ENCODE measurements around the gene TNFRSF1B. TPM values are rescaled to one million over a fixed set of nuclear protein-coding genes. Genes with fewer than 3 reads are reported as not detected.

The TNFRSF1B gene
- total and polyA plus RNA-seq, 3 donors from 2014 or later, result 7.7 to 10.6 (median 8.0) TPM

DNA sequence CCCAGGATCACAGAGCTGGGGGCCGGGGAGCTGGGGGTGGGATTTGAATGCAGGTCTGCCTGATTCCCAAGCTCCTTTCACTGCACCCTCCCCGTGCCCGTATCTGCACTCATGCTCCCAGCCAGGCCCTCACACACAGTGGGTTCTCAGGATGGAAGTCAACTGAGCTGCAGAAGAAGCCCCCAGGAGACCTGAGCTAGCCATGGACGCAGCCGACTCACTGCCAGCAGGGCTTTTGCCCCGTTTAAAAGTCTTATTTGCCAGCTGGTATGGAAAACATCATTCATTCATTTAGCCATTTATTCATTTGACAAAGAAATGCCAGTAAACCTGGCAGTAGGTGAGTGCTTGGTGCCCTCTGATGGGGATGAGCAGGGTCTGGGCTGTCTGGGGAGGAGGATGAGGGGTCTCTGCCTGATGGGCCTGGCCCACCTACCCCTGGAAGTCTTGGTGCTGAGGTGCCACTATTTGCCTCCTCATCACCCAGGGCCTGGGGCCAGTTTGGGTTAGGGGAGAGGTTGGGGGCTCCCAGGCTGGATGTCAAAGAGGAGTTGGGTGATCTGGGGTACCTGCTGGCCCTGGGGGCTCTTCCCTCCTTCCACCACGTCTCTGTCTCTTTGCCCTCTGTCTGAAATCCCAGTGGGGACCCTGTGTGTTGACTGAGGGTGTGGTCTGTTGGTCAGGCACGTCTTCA is 2.8 kb downstream of the TNFRSF1B start:
- peaks cover 2% of the 10 kb centered on the region for H3K4me1 ChIP-seq

DNA sequence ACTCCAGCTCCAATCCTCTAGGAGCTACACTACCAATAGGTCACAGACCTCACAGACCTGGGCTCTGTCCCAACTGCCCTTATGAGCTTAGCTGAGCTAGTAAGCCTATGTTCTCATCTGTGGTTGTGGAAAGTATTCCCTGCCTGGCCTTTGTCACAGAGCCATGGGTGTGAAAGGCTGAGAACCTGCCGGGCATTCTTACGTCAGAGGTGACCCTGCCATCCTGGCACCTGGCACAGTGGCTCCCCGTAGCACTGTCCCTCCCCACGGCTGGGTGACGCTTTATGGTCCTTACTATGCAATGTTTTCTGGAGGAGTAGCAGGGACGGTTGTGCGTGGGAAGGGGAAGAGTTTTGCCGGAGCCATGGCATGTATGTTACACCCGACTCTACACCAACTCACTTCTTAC is 3.5 kb downstream of the TNFRSF1B start:
- no peak for DNase-seq
- Histone ChIP-seq H3K36me3 (ENCODE audit: low read depth, missing control alignments) (no peaks in the 10 kb centered on the region), H3K27me3 (no peaks in the 10 kb centered on the region), H3K4me1 (peaks cover 2% of the 10 kb centered on the region), H3K4me3 (no peak overlapping the region), H3K9me3 (no peaks in the 10 kb centered on the region), H3K27ac (no peak overlapping the region)
- WGBS, 2 donors, result 79 to 94% methylated on average over 7 to 9 of the region's 9 CpGs
- TF ChIP-seq POLR2A (IDR thresholded peaks at IDR 0.05), result no peak
- TF ChIP-seq, protein P1, sequence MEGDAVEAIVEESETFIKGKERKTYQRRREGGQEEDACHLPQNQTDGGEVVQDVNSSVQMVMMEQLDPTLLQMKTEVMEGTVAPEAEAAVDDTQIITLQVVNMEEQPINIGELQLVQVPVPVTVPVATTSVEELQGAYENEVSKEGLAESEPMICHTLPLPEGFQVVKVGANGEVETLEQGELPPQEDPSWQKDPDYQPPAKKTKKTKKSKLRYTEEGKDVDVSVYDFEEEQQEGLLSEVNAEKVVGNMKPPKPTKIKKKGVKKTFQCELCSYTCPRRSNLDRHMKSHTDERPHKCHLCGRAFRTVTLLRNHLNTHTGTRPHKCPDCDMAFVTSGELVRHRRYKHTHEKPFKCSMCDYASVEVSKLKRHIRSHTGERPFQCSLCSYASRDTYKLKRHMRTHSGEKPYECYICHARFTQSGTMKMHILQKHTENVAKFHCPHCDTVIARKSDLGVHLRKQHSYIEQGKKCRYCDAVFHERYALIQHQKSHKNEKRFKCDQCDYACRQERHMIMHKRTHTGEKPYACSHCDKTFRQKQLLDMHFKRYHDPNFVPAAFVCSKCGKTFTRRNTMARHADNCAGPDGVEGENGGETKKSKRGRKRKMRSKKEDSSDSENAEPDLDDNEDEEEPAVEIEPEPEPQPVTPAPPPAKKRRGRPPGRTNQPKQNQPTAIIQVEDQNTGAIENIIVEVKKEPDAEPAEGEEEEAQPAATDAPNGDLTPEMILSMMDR (IDR thresholded peaks at IDR 0.05), result no peak
- intact Hi-C loops (cut with DNase I; ENCODE audit: low total_unique reads), result no loop called here

More for the DNA sequence above, 2.8 kb downstream of the TNFRSF1B start:
- WGBS, 2 donors, result 82 to 87% methylated on average over 8 of the region's 8 CpGs
- Histone ChIP-seq H3K27me3 (no peaks in the 10 kb centered on the region), H3K27ac (no peak overlapping the region), H3K9me3 (no peaks in the 10 kb centered on the region), H3K36me3 (ENCODE audit: low read depth, missing control alignments) (no peaks in the 10 kb centered on the region), H3K4me3 (no peak overlapping the region)
- intact Hi-C loops (cut with DNase I; ENCODE audit: low total_unique reads), result no loop called here
- TF ChIP-seq, protein P1 (IDR thresholded peaks at IDR 0.05), result no peak
- TF ChIP-seq POLR2A (IDR thresholded peaks at IDR 0.05), result no peak
- DNase-seq, result no peak

DNA sequence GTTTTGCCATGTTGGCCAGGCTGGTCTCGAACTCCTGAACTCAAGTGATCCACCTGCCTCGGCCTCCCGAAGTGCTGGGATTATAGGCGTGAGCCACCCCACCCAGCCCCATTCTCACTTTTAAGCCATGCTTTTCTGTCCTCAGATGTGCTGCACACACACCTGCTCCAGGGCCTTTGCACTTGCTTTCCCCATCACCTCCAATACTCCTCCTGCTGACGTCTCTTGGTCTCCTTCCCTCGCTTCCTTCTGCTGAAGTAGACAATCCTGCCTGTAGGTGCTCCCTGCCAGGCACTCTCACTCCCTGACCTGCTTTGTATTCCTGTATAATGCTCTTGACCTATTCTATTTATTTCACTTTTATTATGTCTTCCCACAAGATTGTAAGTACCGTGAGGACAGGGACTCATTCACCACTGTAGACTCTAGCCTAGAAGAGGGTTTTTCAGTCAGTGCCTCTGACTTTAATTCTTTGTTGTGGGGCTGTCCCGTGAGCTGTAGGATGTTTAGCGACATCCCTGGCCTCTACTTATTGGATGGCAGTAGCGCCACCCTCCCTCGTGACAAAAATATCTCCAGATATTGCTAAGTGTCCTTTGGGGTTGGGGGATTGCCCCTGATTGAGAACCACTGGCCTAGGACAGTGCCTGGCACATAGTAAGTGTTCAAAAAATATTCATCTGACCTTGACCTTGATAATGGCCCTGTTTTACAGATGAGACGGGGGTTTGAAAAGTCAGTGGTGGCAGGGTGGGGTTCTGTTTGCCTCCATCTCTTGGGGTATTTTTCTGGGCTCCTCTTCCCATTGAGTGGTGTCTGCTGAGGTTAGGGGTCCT is 4.6 kb downstream of the TNFRSF1B start:
- H3K4me1 ChIP-seq, result peaks cover 2% of the 10 kb centered on the region
- DNase-seq, result no peak

DNA sequence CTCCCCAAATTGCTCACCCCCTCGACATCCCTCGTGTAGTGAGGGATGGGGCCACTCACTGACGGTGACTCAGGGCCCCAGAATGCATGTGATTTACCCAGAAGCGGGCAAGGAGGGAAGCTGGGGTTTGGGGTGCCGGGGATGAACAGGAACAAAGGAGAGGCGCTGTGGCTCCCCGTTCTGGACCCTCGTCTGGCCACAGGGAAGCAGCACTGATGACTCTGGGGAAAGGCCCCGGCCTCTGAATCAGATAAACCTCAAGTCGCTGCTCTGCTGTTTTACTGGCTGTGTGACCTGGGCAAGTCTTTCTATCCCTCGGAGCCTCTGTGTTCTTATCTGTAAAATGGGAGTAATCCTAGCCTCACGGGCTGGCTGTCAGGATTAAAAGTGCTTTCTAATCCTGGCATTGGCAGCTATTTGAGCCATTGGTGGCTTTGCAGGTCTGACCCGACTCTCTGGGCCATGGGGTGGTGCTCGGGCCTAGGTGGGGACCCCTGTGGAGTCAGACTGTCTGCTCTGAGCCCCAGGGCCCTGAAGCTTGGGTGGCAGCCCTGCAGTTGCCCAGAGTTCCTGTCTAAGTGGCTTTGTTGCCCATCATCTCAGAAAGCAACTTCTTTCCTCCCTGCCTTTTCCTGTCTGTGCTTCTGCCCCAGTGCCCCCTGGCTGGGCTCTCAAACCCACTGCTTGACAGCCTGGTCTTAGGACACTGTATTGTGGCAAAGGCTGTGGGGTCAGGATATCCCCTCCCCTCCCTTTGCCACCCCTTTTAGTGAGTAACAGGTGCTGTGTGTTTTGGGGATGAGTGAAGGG is 5.5 kb downstream of the TNFRSF1B start:
- WGBS, 2 donors, result 78 to 90% methylated on average over 8 to 14 of the region's 14 CpGs
- Histone ChIP-seq H3K4me1 (peaks cover 2% of the 10 kb centered on the region), H3K27me3 (no peaks in the 10 kb centered on the region), H3K4me3 (no peak overlapping the region), H3K36me3 (ENCODE audit: low read depth, missing control alignments) (no peaks in the 10 kb centered on the region), H3K27ac (peak overlapping the region in 1 of 2 donors; percentile 24), H3K9me3 (no peaks in the 10 kb centered on the region)
- intact Hi-C loops (cut with DNase I; ENCODE audit: low total_unique reads), result no loop called here
- TF ChIP-seq, protein P1 (IDR thresholded peaks at IDR 0.05), result no peak
- TF ChIP-seq POLR2A (IDR thresholded peaks at IDR 0.05), result no peak
- DNase-seq, result no peak

More for the DNA sequence above, 4.6 kb downstream of the TNFRSF1B start:
- H3K9me3 ChIP-seq, result no peaks in the 10 kb centered on the region
- WGBS, 2 donors, result 89 to 91% methylated on average over 12 of the region's 12 CpGs
- H3K4me3 ChIP-seq, result no peak overlapping the region
- no peak overlapping the region for H3K27ac ChIP-seq
- no peaks in the 10 kb centered on the region for H3K36me3 ChIP-seq (ENCODE audit: low read depth, missing control alignments)
- TF ChIP-seq, protein P1 (IDR thresholded peaks at IDR 0.05), result no peak
- no peak for TF ChIP-seq POLR2A (IDR thresholded peaks at IDR 0.05)
- no peaks in the 10 kb centered on the region for H3K27me3 ChIP-seq
- intact Hi-C loops (cut with DNase I; ENCODE audit: low total_unique reads), result no loop called here
